Fibroblast of peridontal ligament (primary cell): ENCODE data around the gene SFXN4.
A peak's percentile ranks its signal among the peaks of the same experiment; 100 is the strongest.
"Not testable (repeated sequence)": the region's sequence is repeated elsewhere in the genome, so short reads cannot be mapped to it uniquely, and the experiment has no call there.

Experiments used
- DNase-seq: peaks from one replicate; pipeline ENCODE4 v3.0.0-alpha.2; 2010; ENCODE audit errors: extremely low read depth

Gene SFXN4

DNA sequence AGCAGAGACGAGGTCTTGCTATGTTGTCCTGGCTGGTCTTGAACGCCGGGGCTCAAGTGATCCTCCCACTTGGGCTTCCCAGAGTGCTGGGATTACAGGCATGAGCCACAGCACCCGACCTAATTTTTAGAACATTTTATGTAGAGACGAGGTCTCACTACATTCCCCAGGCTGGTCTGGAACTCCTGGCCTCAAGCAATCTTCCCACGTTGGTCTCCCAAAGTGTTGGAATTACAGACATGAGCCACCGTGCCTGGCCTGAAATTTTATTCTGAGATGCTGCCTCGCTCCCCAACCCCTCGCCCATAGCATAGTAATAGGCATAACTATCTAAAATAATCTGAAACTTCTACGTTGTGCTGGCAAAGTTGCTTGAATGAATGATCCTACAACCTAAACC is 21.9 kb downstream of the SFXN4 start:
- no peak for DNase-seq

DNA sequence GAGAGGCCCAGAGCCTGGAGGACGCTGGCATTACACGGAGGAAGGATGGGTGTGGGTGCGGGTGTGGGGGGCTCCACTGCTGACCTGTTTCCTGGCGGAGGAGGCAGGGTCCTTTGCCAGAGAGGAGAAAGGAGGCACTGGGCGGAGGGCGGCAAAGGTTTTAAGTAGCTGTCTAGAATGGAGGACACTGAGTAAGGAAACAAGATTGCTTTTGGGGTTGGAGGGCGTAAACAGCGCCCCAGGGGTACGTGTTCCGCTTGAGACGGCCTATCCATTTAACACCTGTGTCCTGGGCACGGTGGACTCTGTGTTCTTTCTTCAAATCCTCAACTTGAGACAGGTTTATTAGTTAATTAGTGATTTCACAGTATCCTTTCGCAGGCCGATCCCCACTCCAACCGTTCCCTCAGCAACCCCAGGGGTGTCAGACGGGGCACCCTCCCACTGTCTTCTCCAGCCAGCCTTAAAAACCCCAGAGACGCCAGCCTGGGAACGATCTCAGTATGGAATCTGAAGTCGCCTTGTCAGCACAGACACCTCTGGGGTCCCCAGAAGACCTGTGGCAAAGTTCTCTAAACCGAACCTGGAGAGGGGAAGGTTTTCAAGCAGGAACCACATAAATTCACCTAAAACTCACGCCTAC is 24.8 kb downstream of the SFXN4 start:
- DNase-seq, result no peak

DNA sequence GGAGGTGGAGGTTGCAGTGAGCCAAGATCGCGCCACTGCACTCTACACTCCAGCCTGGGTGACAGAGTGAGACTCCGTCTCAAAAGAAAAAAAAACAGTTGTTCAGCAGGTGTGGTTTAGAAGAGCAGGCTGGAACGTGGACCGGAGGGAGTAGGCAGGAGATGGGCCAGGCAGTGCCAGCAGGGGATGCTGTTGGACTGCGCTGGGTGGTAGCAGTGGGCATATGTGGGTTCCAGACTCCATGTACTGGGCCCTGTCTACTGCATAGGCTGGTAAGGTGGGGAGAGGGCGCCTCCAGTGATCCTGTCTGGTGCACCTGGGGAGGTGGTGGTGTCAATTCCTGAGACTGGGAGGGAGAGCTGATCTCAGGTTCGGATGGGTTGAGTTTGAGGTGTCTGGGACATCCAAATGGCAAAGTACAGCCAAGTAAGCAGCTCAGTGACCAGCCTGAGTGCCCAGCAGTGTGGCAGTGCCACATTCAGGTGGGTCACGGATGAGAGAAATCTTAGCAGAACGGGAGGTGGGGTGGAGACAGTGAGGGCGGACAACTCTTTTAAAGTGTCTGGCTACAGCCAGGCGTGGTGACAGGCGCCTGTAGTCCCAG is 25.9 kb downstream of the SFXN4 start:
- peak; percentile 17 for DNase-seq

DNA sequence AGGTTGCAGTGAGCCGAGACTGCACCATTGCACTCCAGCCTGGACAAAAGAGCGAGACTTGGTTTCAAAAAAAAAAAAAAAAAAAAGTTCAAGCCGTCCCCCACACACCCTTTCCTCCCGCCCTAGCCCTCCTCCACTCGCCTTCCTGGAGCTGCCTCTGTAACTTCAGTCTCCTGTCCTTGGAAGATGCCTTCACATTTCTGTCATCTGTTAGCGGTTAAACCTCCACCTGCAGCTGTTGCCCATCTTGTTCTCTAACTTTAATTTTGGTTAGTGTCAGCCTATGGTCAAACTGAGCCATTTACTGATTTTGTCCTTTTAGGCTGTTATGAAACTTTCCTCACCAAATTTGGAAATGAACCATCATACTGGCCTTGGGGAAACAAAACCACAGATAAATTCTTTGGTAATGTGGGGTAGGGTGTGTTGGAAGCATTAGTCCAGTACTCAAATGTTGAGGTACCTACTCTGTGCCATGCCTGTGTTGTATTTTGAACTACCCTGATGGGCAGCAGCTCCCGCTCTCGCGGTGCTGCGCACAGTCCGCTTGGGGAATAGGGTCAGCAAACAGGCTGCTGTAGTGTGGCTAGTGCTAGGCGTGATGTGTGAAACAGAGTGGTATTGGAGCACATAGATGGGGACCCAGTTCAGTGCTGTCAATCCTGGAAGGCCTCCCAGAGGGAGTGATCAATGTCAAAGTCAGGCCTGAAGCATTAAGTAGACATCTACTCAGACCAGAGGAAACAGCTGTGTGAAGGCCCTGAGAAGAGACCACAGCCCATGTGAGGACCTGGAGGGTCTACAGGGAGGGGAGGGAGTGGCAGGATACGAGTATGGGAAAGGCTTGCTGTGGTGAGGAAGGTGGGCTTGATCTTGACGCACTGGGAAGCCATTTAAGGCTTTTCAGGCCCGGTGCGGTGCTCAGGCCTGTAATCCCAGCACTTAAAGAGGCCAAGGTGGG is 26.9 kb downstream of the SFXN4 start:
- peak; percentile 57 for DNase-seq

DNA sequence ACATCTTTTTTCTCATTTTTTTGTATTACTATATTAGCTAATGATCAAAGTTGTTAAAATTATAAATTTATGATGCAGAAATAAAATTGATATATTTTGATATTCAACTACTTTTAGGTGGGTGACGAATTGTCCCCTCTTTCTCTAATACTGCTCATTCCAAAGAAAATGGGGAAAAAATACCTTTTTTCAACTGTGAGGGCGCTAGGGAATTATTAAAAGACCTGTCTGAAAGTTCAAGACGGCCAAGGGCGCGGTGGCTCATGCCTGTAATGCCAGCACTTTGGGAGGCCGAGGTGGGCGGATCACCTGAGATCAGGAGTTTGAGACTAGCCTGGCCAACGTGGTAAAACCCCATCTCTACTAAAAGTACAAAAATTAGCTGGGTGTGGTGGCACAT is 27.6 kb downstream of the SFXN4 start:
- DNase-seq, result not testable (repeated sequence)

DNA sequence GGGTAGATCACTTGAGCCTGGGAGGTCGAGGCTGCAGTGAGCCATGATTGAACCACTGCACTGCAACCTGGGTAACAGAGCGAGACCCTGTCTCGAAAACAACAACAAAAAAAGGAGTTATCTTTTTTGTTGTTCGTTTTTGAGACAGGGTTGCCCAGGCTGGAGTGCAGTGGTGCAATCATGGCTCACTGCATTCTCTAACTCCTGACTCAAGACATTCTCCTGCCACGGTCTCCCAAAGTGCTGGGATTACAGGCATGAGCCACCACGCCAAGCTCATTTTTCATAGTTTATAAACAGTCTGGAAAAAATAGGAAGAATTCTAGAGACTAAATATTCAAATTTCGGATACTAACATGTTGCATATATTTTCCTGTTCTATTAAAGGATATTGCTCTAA is 29.4 kb downstream of the SFXN4 start:
- DNase-seq, result peak; percentile 76

DNA sequence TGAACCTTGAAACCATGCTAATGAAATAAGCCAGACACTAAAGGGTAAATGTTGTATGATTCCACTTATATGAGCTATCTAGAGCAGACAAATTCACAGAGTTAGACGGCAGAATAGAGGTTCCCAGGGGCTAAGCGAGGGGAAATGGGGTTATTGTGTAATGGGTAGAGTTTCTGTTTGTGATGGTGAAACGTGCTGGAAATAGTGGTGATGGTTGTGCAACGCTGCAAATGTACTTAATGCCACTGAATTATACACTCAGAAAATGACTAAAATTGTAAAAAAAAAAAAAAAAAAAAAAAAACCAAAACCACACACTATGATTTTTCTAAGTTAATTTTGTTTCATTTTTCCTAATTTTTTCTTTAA is 30.0 kb downstream of the SFXN4 start:
- DNase-seq, result peak; percentile 93

DNA sequence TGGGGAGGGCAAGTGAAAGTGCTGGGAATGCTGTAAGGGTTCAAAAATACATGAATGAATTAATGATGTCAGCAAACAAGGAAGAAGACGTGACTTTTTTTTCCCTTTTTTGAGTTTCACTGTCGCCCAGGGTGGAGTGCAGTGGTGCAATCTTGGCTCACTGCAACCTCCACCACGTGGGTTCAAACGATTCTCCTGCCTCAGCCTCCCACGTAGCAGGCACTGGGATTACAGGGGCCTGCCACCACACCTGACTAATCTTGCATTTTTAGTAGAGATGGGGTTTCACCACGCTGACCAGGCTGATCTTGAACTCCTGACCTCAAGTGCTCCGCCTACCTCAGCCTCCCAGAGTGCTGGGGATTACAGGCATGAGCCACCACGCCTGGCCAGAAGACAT is 31.6 kb downstream of the SFXN4 start:
- DNase-seq, result no peak

DNA sequence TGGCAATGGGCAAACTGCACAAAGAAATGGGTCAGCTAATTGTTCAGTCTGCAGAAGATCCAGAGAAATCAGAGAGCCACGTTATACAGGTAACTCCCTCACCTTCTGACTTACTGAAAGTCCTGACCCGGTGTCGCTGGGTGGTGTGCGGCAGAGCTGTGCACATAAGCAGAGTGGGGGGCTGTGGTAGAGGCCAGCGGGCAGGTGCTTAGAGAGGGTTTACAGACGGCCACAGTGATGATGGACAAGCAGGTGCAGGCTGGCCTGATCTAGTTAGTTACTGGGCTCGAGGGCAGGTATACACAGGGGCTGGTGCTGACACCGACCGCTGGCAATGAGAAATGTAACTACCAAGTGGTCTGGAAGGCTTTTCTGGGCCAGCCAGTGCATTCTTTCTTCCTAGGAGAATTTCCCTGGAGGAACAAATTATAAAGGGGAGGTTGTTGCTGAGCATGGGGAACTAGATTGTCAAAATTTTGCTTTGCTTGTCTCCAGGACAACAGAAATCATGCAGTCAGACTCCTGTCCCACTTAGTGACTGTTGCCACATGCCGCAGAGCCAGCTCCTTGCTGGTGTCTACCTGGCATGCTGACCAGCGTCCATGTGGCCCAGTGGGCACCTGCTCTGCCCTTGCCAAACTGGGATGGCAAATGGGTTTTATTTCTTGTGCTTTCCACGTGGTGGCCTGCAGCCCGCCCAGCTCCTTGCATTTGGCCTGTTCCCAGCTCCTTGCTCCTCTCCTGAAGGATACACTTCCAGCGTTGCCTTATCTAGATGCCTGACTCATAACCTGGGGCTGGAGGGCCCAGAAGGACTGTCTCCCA is 32.8 kb downstream of the SFXN4 start:
- DNase-seq, result no peak

DNA sequence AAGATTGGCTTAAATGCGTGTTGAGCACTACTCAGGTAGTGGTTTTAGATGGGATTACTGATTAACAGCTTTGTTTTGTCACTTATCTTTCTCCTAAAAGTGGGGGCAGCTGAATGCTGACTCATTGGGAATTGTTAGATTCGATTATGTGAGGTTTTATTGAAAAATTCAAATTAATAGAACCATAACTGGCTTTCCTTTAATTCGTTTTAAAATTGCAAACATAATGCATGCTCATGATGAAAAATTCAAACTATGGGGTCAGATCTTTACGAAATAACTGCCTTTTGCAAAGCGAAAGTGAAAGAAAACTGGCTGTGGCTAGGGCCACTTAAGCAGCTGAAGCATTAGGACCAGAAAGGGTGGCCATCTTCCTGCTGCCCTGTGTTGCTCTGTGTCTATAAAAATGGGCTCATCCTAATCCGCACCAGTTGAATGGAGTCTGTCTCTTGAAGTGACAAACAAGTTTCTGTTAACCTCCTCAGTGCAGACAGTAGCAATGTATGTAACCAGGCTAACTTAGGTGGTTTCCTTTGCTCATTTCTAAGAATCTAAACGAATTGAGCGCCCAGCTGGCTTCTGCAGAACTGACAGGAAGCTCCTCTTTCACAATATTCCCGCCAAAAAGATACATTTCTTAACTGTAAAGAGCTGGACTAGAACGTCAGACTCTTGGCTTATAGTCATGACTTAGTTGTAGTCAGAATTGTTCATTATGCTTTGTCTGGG is 33.8 kb downstream of the SFXN4 start:
- peak; percentile 57 for DNase-seq

DNA sequence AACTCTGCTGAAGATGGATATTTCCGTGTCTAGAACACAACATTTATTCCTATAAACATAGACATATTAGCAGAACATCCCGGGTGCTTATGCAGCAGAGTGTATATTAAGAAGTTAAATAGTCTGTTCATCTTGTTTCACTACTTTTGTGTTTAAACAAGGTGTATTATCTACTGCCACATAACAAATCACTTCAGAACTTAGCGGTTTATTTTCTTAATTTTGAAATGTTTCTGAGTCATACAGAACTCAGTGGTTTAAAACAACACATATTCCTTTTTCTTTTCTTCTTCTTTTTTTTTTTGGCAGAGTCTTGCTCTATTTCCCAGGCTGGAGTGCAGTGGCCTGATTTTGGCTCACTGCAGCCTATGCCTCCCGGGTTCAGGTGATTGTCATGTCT is 35.8 kb downstream of the SFXN4 start:
- no peak for DNase-seq

DNA sequence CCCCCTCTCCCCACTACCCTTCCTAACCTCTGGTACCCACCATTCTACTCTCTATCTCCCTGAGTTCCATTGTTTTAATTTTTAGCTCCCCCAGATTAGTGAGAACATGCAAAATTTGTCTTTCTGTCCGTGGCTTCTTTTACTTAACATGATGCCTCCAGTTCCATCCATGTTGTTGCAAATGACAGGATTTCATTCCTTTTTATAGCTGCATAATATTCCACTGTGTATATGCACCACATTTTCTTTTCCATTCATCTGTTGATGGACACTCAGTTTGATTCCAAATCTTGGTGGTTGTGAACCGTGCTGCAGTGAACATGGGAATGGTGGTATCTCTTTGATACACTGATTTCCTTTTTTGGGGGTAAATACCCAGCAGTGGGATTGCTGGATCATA is 39.6 kb downstream of the SFXN4 start:
- no peak for DNase-seq

DNA sequence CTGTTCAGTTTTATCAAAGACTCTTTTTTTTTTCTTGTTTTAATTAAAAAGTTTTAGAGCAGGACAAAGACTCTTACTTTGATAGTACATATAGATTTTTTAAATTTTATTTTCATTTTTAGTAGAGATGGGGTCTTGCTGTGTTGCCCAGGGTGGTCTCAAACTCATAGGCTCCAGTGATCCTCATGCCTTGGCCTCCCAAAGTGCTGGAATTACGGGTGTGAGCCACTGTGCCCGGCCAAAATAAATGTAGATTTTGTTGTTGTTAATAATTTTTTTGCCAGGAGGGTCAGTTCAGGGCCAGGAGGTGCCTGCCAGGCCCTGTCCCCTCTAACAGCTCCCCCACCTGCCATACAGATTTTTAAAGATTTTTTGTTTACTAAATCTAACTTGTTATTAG is 44.6 kb downstream of the SFXN4 start:
- DNase-seq, result no peak

DNA sequence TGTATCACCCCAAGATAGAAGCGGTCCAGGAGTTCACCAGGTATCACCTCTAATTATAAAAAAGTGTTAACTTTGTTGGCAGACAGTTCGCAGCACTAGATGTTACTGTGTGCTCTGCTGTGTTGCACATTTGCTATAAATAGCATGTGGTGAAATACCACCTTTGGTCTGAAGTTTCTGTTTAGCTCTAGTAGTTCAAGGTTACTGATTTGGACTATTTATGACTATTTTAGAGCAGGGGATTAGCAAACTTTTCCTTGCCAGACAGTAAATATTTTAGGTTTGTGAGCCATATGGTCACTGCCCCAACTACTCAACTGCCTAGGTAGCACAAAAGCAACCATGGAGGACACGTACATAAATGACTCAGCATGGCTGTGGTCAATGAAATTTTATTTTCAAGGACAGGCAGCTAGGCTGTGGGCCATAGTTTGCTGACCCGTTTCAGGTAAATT is 45.1 kb downstream of the SFXN4 start:
- peak; percentile 9 for DNase-seq

DNA sequence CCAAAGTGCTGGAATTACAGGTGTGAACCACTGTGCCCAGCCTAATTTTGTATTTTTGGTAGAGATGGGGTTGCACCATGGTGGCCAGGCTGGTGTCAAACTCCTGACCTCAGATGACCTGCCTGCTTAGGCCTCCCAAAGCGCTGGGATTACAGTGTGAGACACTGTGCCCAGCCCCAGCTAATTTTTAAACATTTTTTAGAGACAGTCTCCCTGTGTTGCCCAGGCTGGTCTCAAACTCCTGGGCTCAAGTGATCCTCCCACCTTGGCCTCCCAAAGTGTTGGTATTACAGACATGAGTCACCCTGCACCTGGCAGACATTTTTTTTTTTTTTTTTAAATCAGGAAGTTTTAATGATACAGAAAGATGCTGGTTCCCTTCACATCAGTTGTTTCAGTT is 46.1 kb downstream of the SFXN4 start:
- no peak for DNase-seq

DNA sequence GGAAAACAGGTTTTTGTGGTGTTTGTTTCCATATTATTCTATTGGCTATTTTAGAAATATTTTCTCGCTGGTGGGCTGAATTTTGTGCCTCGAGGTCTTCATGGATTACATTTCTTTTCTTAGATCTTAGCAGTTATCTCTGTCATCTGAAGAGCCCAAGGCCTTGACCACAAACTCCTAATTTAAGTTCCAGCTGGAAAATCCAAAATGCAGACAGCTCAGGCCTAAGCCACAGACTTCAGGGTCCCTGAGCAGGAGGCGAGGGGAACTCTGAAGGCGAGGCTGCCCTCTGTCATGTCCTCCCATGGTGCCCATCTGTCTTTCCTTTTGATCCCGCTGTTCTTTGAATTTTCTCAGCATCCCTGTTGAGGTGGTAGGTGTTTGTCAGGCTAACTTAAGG is 47.3 kb downstream of the SFXN4 start:
- no peak for DNase-seq

DNA sequence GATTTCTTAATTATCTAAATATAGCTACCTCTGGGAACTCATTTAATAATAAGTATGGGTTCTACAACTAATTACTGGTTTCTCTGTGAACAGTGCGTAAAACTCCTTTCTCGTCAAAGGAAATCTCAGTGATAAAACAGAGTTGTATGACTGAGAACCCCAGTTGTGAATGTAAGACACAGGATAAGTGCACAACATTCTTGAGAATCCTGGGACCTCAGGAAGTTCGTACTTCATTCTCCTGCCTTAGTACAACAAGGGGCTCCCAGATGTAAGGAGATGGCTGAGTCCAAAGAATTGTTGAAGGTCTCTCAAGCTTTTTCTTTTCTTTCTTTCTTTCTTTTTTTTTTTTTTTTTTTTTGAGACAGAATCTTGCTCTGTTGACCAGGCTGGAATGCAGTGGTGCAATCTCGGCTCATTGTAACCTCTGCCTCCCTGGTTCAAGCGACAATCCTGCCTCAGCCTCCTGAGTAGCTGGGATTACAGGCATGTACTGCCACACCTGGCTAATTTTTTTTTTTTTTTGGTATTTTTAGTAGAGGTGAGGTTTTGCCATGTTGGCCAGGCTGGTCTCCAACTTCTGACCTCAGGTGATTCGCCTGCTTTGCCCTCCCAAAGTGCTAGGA is 49.1 kb downstream of the SFXN4 start:
- DNase-seq, result no peak

DNA sequence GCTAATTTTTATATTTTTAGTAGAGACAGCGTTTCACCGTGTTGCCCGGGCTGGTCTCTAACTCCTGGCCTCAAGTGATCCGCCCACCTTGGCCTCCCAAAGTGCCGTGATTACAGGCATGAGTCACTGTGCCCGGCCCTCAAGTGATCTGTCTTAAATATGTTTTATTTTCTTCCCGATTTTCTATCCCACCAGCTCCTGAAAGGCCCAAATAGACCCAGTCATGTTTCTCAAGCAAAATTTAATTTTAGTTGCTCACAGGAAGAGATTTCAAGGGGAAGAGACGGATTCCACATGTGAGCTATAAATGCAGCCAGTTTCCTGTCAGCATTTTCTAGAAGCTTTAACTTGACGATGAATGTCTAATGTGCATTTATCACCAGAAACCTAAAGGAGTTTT is 49.6 kb downstream of the SFXN4 start:
- no peak for DNase-seq

DNA sequence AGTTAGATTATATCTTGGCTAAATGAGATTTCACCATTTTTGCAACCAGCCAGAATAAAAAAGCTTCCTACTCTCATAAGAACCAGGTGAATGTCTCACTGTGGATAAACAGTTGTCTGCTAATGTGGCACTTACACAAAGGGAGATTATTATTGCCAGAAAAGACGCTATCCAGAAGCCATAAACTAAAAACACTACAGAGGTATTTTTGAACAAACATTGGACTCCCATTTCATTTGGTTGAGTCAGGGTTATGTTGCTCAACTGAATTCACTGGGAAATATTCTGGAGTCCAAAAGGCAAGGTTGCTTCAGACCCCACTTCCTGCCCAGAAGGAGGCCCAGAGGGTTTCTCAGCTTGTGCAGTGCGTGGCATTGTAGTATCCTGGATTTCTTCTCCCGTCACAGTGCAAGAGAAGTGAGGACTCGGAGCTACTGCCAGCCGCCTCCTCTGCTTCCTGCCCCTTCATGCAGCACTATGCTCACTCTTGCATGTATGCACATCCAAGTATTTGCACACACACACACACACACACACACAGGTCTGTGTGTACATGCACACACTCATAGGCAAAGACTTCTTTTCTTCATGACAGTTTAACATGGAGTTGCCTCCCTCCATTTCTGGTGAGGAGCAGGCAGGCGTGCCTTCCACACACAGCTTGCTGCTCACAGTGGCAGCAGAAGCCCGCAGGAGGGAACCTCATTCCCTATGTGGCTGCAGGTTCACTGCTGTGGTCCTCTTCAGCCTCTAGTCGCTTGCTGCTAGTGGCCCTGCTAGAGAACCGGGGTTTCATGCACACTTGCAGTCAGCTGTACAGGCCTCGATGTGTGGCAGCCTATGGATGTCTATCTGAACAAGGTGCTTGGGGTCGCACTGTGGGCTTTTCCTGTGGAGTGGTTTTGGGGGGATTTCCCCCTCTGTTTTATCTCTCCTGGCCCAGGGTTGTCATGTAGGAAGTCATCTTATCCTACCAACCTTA is 51.5 kb downstream of the SFXN4 start:
- DNase-seq, result peak; percentile 94

DNA sequence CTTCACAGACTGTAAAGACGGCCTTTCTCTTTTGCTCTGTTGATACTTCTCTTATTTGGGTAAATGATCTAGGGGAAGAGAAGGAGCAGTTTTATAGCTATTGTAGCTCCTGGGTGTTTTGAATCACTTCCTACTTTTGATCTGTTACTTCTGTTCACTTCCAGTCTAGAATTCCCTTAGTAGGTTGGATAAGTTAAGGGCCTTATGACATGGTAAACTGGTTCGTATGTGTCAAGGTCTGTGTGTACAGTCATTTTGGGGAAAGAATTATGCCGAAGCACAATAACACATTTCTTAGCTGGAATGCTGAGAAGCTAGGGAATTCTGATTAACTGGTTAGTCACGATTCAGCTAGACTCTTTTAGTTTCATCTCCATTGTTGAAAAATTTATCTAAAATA is 53.5 kb downstream of the SFXN4 start:
- peak; percentile 77 for DNase-seq
